Subcutaneous adipose tissue (tissue), 4 donors: ENCODE measurements around the gene GPRC5D. TPM values are rescaled to one million over a fixed set of nuclear protein-coding genes. Genes with fewer than 3 reads are reported as not detected.

ENCODE experiments used
- CTCF ChIP-seq: fragments of 450-650 bp; IDR thresholded peaks from one replicate; pipeline ENCODE4 v1.5.1; 2016; ENCODE audit warnings: low read depth, mild to moderate bottlenecking, control low read depth, antibody characterized with exemption, moderate library complexity
- total RNA-seq, 4 donors: library from RNA; depleted of rRNA; stranded (reverse); fragments of >200 nt; gene quantifications; one replicate each; pipeline ENCODE4 v1.1.0, GENCODE V29; 2016

Gene GPRC5D
- total RNA-seq, 4 donors from 2014 or later: 1.8 TPM; not detected in 3

- no peak for TF ChIP-seq CTCF
These were observed 35.5 kb upstream of the GPRC5D start for GRCh38 chr12:12987421-12987820.

- no peak for TF ChIP-seq CTCF
These were observed 34.9 kb upstream of the GPRC5D start for GRCh38 chr12:12986775-12987331.

GRCh38 chr12:12985817-12986408, 33.9 kb upstream of the GPRC5D start:
- TF ChIP-seq CTCF: no peak

GRCh38 chr12:12984149-12984548, 32.2 kb upstream of the GPRC5D start:
- TF ChIP-seq CTCF: no peak

- TF ChIP-seq CTCF: no peak
These were observed 31.6 kb upstream of the GPRC5D start for GRCh38 chr12:12983420-12984035.

GRCh38 chr12:12982331-12982730, 30.4 kb upstream of the GPRC5D start:
- TF ChIP-seq CTCF: no peak

- no peak for TF ChIP-seq CTCF
These were observed 27.8 kb upstream of the GPRC5D start for GRCh38 chr12:12979731-12980259.
